ENCODE data around the gene EPHA10. TPM values are rescaled to one million over a fixed set of nuclear protein-coding genes. Genes with fewer than 3 reads are reported as not detected.
"Not testable (repeated sequence)": the region's sequence is repeated elsewhere in the genome, so short reads cannot be mapped to it uniquely, and the experiment has no call there.

The EPHA10 gene
- total RNA-seq, 4 donors from 2014 or later: 54.5 to 94.3 (median 77.6) TPM

DNA sequence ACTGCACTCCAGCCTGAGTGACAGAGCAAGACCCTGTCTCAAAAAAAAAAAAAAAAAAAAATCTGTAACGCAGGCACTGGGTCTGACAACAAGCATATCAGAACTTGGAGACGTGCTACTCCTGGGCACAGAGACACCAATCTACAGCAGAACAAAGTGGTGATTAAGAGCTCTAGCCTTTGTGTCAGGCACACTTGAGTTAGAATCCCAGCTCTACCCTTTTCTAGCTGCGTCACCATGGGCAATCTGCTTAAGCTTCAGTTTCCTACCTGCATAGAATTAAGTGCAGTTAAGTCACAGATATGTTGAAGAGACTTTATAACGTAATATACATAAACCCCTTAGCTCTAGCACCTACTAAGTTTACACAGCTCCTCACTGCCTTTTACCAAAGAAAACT is 76.0 kb downstream of the EPHA10 start:
- Histone ChIP-seq H3K9me3 (no peaks in the 10 kb centered on the region), H3K27me3 (no peaks in the 10 kb centered on the region), H3K36me3 (peaks cover 0 to 6% (median 0%) of the 10 kb centered on the region in 4 donors), H3K27ac (no peak overlapping the region), H3K4me3 (peak overlapping the region in 1 of 4 donors; percentile 96), H3K4me1 (peaks cover 17 to 38% (median 31%) of the 10 kb centered on the region in 4 donors)
- DNase-seq: no peak
- 85 to 93% methylated on average over 4 of the region's 4 CpGs for WGBS, 2 donors (ENCODE audit: low coverage in 1 of 2)
- in situ Hi-C loops (cut with MboI; ENCODE audit: low pct_ligation_motif_present in 1 of 4, low pct_unique_long_range_greater_than_20kb in 1 of 4, low sequenced_read_pairs in 3 of 4) (loop anchor here (10.0 to 25.0 kb wide), 3 partner anchors 84 to 234 kb away; partner anchors contain the start of gene ZC3H12A (in 2 of the 4)), intact Hi-C loops (cut with DNase I; ENCODE audit: low total_unique reads) (loop anchor here (5.0 to 10.0 kb wide), 3 partner anchors 124 to 237 kb away; partner anchors contain the start of gene ZC3H12A)
- TF ChIP-seq EP300 (IDR thresholded peaks at IDR 0.05; ENCODE audit: low read depth): no peak
- TF ChIP-seq, protein P1, sequence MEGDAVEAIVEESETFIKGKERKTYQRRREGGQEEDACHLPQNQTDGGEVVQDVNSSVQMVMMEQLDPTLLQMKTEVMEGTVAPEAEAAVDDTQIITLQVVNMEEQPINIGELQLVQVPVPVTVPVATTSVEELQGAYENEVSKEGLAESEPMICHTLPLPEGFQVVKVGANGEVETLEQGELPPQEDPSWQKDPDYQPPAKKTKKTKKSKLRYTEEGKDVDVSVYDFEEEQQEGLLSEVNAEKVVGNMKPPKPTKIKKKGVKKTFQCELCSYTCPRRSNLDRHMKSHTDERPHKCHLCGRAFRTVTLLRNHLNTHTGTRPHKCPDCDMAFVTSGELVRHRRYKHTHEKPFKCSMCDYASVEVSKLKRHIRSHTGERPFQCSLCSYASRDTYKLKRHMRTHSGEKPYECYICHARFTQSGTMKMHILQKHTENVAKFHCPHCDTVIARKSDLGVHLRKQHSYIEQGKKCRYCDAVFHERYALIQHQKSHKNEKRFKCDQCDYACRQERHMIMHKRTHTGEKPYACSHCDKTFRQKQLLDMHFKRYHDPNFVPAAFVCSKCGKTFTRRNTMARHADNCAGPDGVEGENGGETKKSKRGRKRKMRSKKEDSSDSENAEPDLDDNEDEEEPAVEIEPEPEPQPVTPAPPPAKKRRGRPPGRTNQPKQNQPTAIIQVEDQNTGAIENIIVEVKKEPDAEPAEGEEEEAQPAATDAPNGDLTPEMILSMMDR (IDR thresholded peaks at IDR 0.05): no peak
- no peak for TF ChIP-seq POLR2AphosphoS5 (IDR thresholded peaks at IDR 0.05)
- no peak for TF ChIP-seq POLR2A (IDR thresholded peaks at IDR 0.05)

DNA sequence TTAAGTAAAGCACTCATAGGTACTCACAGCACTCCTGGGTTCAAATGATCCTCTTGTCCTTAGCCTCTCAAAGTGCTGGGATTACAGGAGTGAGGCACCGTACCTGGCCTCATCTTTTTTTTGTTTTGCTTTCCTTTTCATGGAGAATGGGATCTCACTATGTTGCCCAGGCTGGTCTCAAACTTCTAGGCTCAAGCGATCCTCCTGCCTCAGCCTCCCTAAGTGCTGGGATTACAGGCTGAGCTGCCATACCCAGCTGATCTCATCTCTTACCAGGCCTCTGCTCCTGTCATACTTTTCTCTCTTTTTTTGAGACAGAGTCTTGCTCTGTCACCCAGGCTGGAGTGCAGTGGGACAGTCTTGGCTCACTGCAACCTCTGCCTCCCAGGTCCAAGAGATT is 77.2 kb downstream of the EPHA10 start:
- peaks cover 0 to 14% (median 4%) of the 10 kb centered on the region in 4 donors for H3K36me3 ChIP-seq
- in situ Hi-C loops (cut with MboI; ENCODE audit: low pct_ligation_motif_present in 1 of 4, low pct_unique_long_range_greater_than_20kb in 1 of 4, low sequenced_read_pairs in 3 of 4) (loop anchor here (10.0 to 25.0 kb wide), 3 partner anchors 83 to 233 kb away; partner anchors contain the start of gene ZC3H12A (in 2 of the 4)), intact Hi-C loops (cut with DNase I; ENCODE audit: low total_unique reads) (loop anchor here (5.0 to 10.0 kb wide), 3 partner anchors 123 to 235 kb away; partner anchors contain the start of gene ZC3H12A)
- H3K4me3 ChIP-seq, H3K27me3 ChIP-seq, H3K27ac ChIP-seq, H3K9me3 ChIP-seq, DNase-seq: not testable (repeated sequence)
- WGBS, 2 donors (ENCODE audit: low coverage in 1 of 2): 88 to 94% methylated on average over 2 of the region's 2 CpGs
- H3K4me1 ChIP-seq: peaks cover 17 to 29% (median 25%) of the 10 kb centered on the region in 4 donors

DNA sequence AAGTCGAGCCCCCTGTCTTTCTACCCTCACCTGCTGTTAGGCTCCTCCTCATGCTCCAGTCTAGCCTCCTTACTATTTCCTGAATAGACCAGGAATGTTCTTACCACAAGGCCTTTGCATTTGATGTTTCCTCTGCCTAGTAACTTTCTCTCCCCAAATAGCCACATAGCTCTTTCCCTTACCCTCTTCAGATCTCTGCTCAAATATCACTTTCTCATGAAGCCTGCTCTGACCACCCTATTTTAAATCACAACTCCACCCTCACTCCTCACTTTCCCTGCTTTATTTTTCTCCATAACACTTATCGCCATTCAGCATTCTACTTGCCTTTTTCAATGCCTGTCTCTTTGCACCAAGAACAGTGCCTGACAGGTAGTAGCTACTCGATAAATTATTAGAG is 79.2 kb downstream of the EPHA10 start:
- Histone ChIP-seq H3K9me3 (no peaks in the 10 kb centered on the region), H3K27ac (no peak overlapping the region), H3K36me3 (peaks cover 0 to 14% (median 5%) of the 10 kb centered on the region in 4 donors), H3K4me1 (peaks cover 9 to 19% (median 16%) of the 10 kb centered on the region in 4 donors), H3K27me3 (no peaks in the 10 kb centered on the region), H3K4me3 (no peak overlapping the region)
- DNase-seq: no peak
- intact Hi-C loops (cut with DNase I; ENCODE audit: low total_unique reads) (loop anchor here (5.0 to 10.0 kb wide), 3 partner anchors 121 to 233 kb away; partner anchors contain the start of gene ZC3H12A), in situ Hi-C loops (cut with MboI; ENCODE audit: low pct_ligation_motif_present in 1 of 4, low pct_unique_long_range_greater_than_20kb in 1 of 4, low sequenced_read_pairs in 3 of 4) (loop anchor here (10.0 to 25.0 kb wide), 3 partner anchors 81 to 231 kb away; partner anchors contain the start of gene ZC3H12A (in 2 of the 4))
- no peak for TF ChIP-seq POLR2AphosphoS5 (IDR thresholded peaks at IDR 0.05)
- TF ChIP-seq EP300 (IDR thresholded peaks at IDR 0.05; ENCODE audit: low read depth): no peak
- TF ChIP-seq, protein P1 (IDR thresholded peaks at IDR 0.05): no peak
- no peak for TF ChIP-seq POLR2A (IDR thresholded peaks at IDR 0.05)
- 90 to 100% methylated on average over 2 to 3 of the region's 3 CpGs for WGBS, 2 donors (ENCODE audit: low coverage in 1 of 2)

DNA sequence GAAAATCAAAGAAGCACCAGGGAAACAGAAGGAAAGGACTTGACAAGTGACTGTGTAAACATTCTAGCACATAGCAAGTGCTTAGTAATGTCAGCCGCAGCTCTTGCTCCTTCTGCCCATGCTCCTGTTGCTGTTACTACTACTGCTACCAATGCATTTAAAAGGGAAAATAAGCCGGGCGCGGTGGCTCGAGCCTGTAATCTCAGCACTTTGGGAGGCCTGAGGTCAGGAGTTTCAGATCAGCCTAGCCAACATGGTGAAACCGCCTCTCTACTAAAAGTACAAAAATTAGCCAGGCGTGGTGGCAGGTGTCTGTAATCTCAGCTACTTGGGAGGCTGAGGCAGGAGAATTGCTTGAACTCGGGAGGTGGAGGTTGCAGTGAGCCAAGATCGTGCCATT is 80.7 kb downstream of the EPHA10 start:
- DNase-seq: not testable (repeated sequence)

DNA sequence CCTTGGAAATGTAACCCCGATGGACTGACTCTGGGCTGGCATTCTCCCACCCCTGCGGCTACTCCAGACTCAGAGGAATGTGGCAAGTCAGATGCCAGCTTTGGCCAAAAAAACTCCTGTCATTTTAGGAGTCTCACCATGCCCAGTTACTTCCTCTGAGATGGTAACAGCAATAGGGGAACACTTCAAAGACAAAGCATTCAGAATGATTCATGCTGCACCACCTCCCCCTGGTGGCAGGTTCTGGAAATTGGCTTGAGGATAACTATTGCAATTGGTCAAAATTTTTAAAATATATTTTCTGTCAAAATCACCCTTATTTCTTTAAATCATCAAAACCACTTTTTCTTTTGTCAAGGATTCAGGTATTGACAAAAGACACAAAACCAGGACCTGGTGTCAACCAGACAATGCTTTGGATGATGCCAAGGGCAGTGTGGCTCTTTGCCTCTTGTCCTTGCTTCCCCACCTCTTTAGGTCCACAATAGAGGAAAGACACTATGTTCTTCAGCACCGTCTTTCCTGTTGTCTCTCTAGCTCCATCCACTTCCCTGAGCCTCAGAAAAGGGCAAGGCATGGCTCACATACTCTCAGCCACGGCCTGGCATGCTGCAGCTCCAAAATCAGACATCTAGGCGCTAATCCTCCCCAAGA is 82.5 kb downstream of the EPHA10 start:
- 47 to 66% methylated on average over 3 to 5 of the region's 5 CpGs for WGBS, 2 donors (ENCODE audit: low coverage in 1 of 2)
- no peak overlapping the region for H3K27ac ChIP-seq
- no peak overlapping the region for H3K4me3 ChIP-seq
- no peaks in the 10 kb centered on the region for H3K27me3 ChIP-seq
- intact Hi-C loops (cut with DNase I; ENCODE audit: low total_unique reads) (loop anchor here (5.0 to 10.0 kb wide), 2 partner anchors 80 to 118 kb away; no protein-coding TSS in a partner anchor), in situ Hi-C loops (cut with MboI; ENCODE audit: low pct_ligation_motif_present in 1 of 4, low pct_unique_long_range_greater_than_20kb in 1 of 4, low sequenced_read_pairs in 3 of 4) (loop anchor here (5.0 to 25.0 kb wide), 4 partner anchors 78 to 228 kb away; partner anchors contain the start of genes ZC3H12A (in 2 of the 4) and GNL2 (in 1 of the 4))
- H3K4me1 ChIP-seq: peaks cover 0 to 3% (median 0%) of the 10 kb centered on the region in 4 donors
- TF ChIP-seq POLR2A (IDR thresholded peaks at IDR 0.05): no peak
- TF ChIP-seq POLR2AphosphoS5 (IDR thresholded peaks at IDR 0.05): no peak
- TF ChIP-seq, protein P1 (IDR thresholded peaks at IDR 0.05): peak; percentile 83 to 88 (median 87)
- no peaks in the 10 kb centered on the region for H3K9me3 ChIP-seq
- peak; percentile 70 for DNase-seq
- H3K36me3 ChIP-seq: peaks cover 0 to 14% (median 5%) of the 10 kb centered on the region in 4 donors

More for the DNA sequence above, 80.7 kb downstream of the EPHA10 start:
- not testable (repeated sequence) for H3K27ac ChIP-seq, H3K9me3 ChIP-seq, H3K27me3 ChIP-seq, H3K4me3 ChIP-seq, H3K4me1 ChIP-seq
- 87 to 97% methylated on average over 9 of the region's 9 CpGs for WGBS, 2 donors (ENCODE audit: low coverage in 1 of 2)
- intact Hi-C loops (cut with DNase I; ENCODE audit: low total_unique reads) (loop anchor here (5.0 to 10.0 kb wide), 2 partner anchors 82 to 119 kb away; no protein-coding TSS in a partner anchor), in situ Hi-C loops (cut with MboI; ENCODE audit: low pct_ligation_motif_present in 1 of 4, low pct_unique_long_range_greater_than_20kb in 1 of 4, low sequenced_read_pairs in 3 of 4) (loop anchor here (5.0 to 25.0 kb wide), 4 partner anchors 79 to 229 kb away; partner anchors contain the start of genes ZC3H12A (in 2 of the 4) and GNL2 (in 1 of the 4))
- H3K36me3 ChIP-seq: peaks cover 0 to 14% (median 5%) of the 10 kb centered on the region in 4 donors
